Posterior vena cava (tissue), 2 donors: ENCODE measurements around the gene JPT2. TPM values are rescaled to one million over a fixed set of nuclear protein-coding genes. Genes with fewer than 3 reads are reported as not detected.

Experiments
- DNase-seq: peaks from one replicate; pipeline ENCODE4 v3.0.0-alpha.2; 2020; ENCODE audit warnings: low spot score
- intact Hi-C, 2 donors: fragments of 100-400 bp; cut with DNase I; formaldehyde crosslinking; loops; one replicate each; pipeline versions ENCODE4 v1.14.1 to v1.14.2; 2022 to 2023
- total RNA-seq, 2 donors: library from RNA; stranded (reverse); fragmentation: NEBNext Ultra II Directional; extraction: Animal tissue kit (Norgen Biotek cat#: 25700); gene quantifications; one replicate each; pipeline ENCODE4 v1.2.1, GENCODE V29; 2021
- donor health status: DM: yes; HTN: yes; CAD: no.
- donor health status: DM: yes; HTN: yes; CAD: no.

Gene JPT2
- total RNA-seq, 2 donors from 2014 or later: 23.3 to 31.1 TPM

GRCh38 chr16:1650131-1650530 lies 27.9 kb upstream of the JPT2 start:
- no peak for DNase-seq
- intact Hi-C loops: no loop called here

- DNase-seq: no peak
- intact Hi-C loops: no loop called here
These were observed 26.7 kb upstream of the JPT2 start for GRCh38 chr16:1651094-1651973.

- intact Hi-C loops: no loop called here
- DNase-seq: no peak
These were observed 26.1 kb upstream of the JPT2 start for GRCh38 chr16:1651974-1652312.

GRCh38 chr16:1653023-1653422 lies 25.1 kb upstream of the JPT2 start:
- no peak for DNase-seq
- intact Hi-C loops: no loop called here

- intact Hi-C loops: no loop called here
- no peak for DNase-seq
These were observed 23.4 kb upstream of the JPT2 start for GRCh38 chr16:1654505-1655268.

GRCh38 chr16:1655269-1655807 lies 22.7 kb upstream of the JPT2 start:
- no peak for DNase-seq
- intact Hi-C loops: no loop called here

- DNase-seq: no peak
- intact Hi-C loops: no loop called here
These were observed 21.9 kb upstream of the JPT2 start for GRCh38 chr16:1655909-1656807.

- intact Hi-C loops: no loop called here
- DNase-seq: no peak
These were observed 21.1 kb upstream of the JPT2 start for GRCh38 chr16:1656808-1657617.

GRCh38 chr16:1657841-1658240 lies 20.2 kb upstream of the JPT2 start:
- intact Hi-C loops: no loop called here
- DNase-seq: no peak

GRCh38 chr16:1659031-1659430 lies 19.0 kb upstream of the JPT2 start:
- no peak for DNase-seq

GRCh38 chr16:1661826-1662225 lies 16.3 kb upstream of the JPT2 start:
- intact Hi-C loops: no loop called here
- DNase-seq: no peak

More at GRCh38 chr16:1659031-1659430, 19.0 kb upstream of the JPT2 start:
- intact Hi-C loops: no loop called here

- no peak for DNase-seq
- intact Hi-C loops: no loop called here
These were observed 15.5 kb upstream of the JPT2 start for GRCh38 chr16:1662543-1662942.

- intact Hi-C loops: no loop called here
- DNase-seq: no peak
These were observed 12.2 kb upstream of the JPT2 start for GRCh38 chr16:1665829-1666228.

- no peak for DNase-seq
- intact Hi-C loops: no loop called here
These were observed 11.8 kb upstream of the JPT2 start for GRCh38 chr16:1666316-1666715.

GRCh38 chr16:1667271-1667670 lies 10.8 kb upstream of the JPT2 start:
- DNase-seq: no peak
- intact Hi-C loops: no loop called here

- no peak for DNase-seq
- intact Hi-C loops: no loop called here
These were observed 10.2 kb upstream of the JPT2 start for GRCh38 chr16:1667916-1668315.

- intact Hi-C loops: no loop called here
- no peak for DNase-seq
These were observed 9.3 kb upstream of the JPT2 start for GRCh38 chr16:1668612-1669319.

- no peak for DNase-seq
- intact Hi-C loops: no loop called here
These were observed 8.4 kb upstream of the JPT2 start for GRCh38 chr16:1669698-1670097.
